ENCODE data around the gene RUNX2.

DNA sequence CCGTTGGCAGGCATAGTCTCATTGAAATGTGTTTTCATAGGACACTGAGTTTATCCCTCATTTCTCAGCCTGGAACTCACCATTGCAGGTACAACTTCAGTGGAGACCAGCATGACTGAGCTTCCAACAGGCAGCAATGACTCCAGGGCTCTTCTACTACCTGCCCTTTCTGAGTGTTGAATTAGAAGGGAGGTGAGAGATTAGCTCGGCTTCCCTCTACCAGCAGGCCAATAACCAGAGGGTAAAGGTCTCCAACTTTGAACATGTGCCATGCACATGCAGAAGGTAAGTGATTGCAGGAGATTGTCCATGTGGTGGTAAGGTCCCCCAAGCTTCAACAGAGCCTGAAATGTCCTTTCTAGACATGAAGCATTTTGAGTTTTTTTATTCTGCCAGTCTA lies 283.4 kb downstream of the RUNX2 start:
- no peak for TF ChIP-seq CTCF (IDR thresholded peaks at IDR 0.05; ENCODE audit: insufficient read depth, low read depth, low read length)
- TF ChIP-seq EZH2 (IDR thresholded peaks at IDR 0.05; ENCODE audit: insufficient read depth, low read length) = no peak
